ENCODE measurements around the gene NECAB3. TPM values are rescaled to one million over a fixed set of nuclear protein-coding genes. Genes with fewer than 3 reads are reported as not detected.
A peak's percentile ranks its signal among the peaks of the same experiment; 100 is the strongest.

The NECAB3 gene
- total RNA-seq, 5 donors from 2014 or later (not counting 1 experiment from before 2014, with no cell fraction given): 8.5 to 33.9 (median 28.9) TPM

GRCh38 chr20:33689493-33689892 is 15.3 kb upstream of the NECAB3 start:
- DNase-seq (no peak), ATAC-seq (replicated peaks in 1 of 4) (no peak)
- peak overlapping the region; percentile 92 to 94 for H3K27ac Mint-ChIP-seq
- WGBS (ENCODE audit: insufficient coverage): no CpG with 5 or more reads among the region's 1 CpG
- CTCF ChIA-PET: interaction anchor here in 1 of 2 donors (0.5 kb wide), 1 partner anchor 57 kb away, joined by 5 read pairs; no protein-coding TSS in a partner anchor
- H3K9me3 Mint-ChIP-seq: no peaks in the 10 kb centered on the region
- H3K36me3 Mint-ChIP-seq: no peaks in the 10 kb centered on the region
- POLR2A ChIA-PET: interaction anchor here in 1 of 2 donors (0.6 kb wide), 1 partner anchor 423 kb away, joined by 4 read pairs; the partner anchor contains the start of gene EIF2S2
- no peaks in the 10 kb centered on the region for H3K36me3 ChIP-seq (ENCODE audit: control insufficient read depth in 2 of 2, extremely low read depth in 1 of 2, insufficient read depth in 1 of 2, low read length in 1 of 2)
- H3K27me3 Mint-ChIP-seq: no peaks in the 10 kb centered on the region
- no peaks in the 10 kb centered on the region for H3K27me3 ChIP-seq (replicated peaks in 1 of 2; ENCODE audit: control insufficient read depth in 2 of 2, extremely low read depth in 1 of 2, insufficient read depth in 2 of 2, low read length in 1 of 2)
- peaks cover 24 to 39% of the 10 kb centered on the region in 2 experiments for H3K4me1 ChIP-seq (ENCODE audit: control insufficient read depth in 1 of 2, extremely low read depth in 1 of 2, insufficient read depth in 2 of 2, low read length in 2 of 2)
- H3K4me3 Mint-ChIP-seq: peak overlapping the region in 1 of 3 donors; percentile 57
- H3K4me3 ChIP-seq (ENCODE audit: control insufficient read depth in 1 of 2, extremely low read depth in 1 of 2, low read length in 1 of 2): no peak overlapping the region
- H3K4me1 Mint-ChIP-seq: peaks cover 23 to 47% (median 43%) of the 10 kb centered on the region in 3 donors
- no peaks in the 10 kb centered on the region for H3K9me3 ChIP-seq
- H3K27ac ChIP-seq (ENCODE audit: low read length): peak overlapping the region; percentile 56

GRCh38 chr20:33688938-33689424 is 14.8 kb upstream of the NECAB3 start:
- ChIA-PET POLR2A (interaction anchor here in 1 of 2 donors (0.6 kb wide), 1 partner anchor 423 kb away, joined by 4 read pairs; the partner anchor contains the start of gene EIF2S2), CTCF (no interaction called here)
- no CpG with 5 or more reads among the region's 3 CpGs for WGBS (ENCODE audit: insufficient coverage)
- H3K27ac Mint-ChIP-seq: peak overlapping the region; percentile 92 to 94
- ATAC-seq (replicated peaks in 1 of 4) (no peak), DNase-seq (no peak)
- no peaks in the 10 kb centered on the region for H3K36me3 Mint-ChIP-seq
- Histone ChIP-seq H3K27me3 (replicated peaks in 1 of 2; ENCODE audit: control insufficient read depth in 2 of 2, extremely low read depth in 1 of 2, insufficient read depth in 2 of 2, low read length in 1 of 2) (no peaks in the 10 kb centered on the region), H3K27ac (ENCODE audit: low read length) (no peak overlapping the region), H3K9me3 (no peaks in the 10 kb centered on the region), H3K36me3 (ENCODE audit: control insufficient read depth in 2 of 2, extremely low read depth in 1 of 2, insufficient read depth in 1 of 2, low read length in 1 of 2) (no peaks in the 10 kb centered on the region), H3K4me3 (ENCODE audit: control insufficient read depth in 1 of 2, extremely low read depth in 1 of 2, low read length in 1 of 2) (no peak overlapping the region), H3K4me1 (ENCODE audit: control insufficient read depth in 1 of 2, extremely low read depth in 1 of 2, insufficient read depth in 2 of 2, low read length in 2 of 2) (peaks cover 24 to 40% of the 10 kb centered on the region in 2 experiments)
- H3K27me3 Mint-ChIP-seq: no peaks in the 10 kb centered on the region
- H3K4me1 Mint-ChIP-seq: peaks cover 23 to 50% (median 47%) of the 10 kb centered on the region in 3 donors
- no peaks in the 10 kb centered on the region for H3K9me3 Mint-ChIP-seq
- no peak overlapping the region for H3K4me3 Mint-ChIP-seq

- Mint-ChIP-seq H3K27ac (peak overlapping the region; percentile 92 to 94), H3K4me3 (peak overlapping the region in 1 of 3 donors; percentile 72), H3K36me3 (no peaks in the 10 kb centered on the region), H3K27me3 (no peaks in the 10 kb centered on the region), H3K9me3 (no peaks in the 10 kb centered on the region), H3K4me1 (peaks cover 23 to 50% (median 47%) of the 10 kb centered on the region in 3 donors)
- Histone ChIP-seq H3K27me3 (replicated peaks in 1 of 2; ENCODE audit: control insufficient read depth in 2 of 2, extremely low read depth in 1 of 2, insufficient read depth in 2 of 2, low read length in 1 of 2) (no peaks in the 10 kb centered on the region), H3K27ac (ENCODE audit: low read length) (no peak overlapping the region), H3K9me3 (no peaks in the 10 kb centered on the region), H3K4me1 (ENCODE audit: control insufficient read depth in 1 of 2, extremely low read depth in 1 of 2, insufficient read depth in 2 of 2, low read length in 2 of 2) (peaks cover 24 to 40% of the 10 kb centered on the region in 2 experiments), H3K4me3 (ENCODE audit: control insufficient read depth in 1 of 2, extremely low read depth in 1 of 2, low read length in 1 of 2) (no peak overlapping the region), H3K36me3 (ENCODE audit: control insufficient read depth in 2 of 2, extremely low read depth in 1 of 2, insufficient read depth in 1 of 2, low read length in 1 of 2) (no peaks in the 10 kb centered on the region)
- ChIA-PET CTCF (no interaction called here), POLR2A (no interaction called here)
- DNase-seq: no peak
- no peak for ATAC-seq (replicated peaks in 1 of 4)
- 86% methylated on average over 1 of the region's 3 CpGs for WGBS (ENCODE audit: insufficient coverage)
Measured at GRCh38 chr20:33687993-33688937, 14.0 kb upstream of the NECAB3 start.

GRCh38 chr20:33687370-33687915 is 13.2 kb upstream of the NECAB3 start:
- Histone ChIP-seq H3K36me3 (ENCODE audit: control insufficient read depth in 2 of 2, extremely low read depth in 1 of 2, insufficient read depth in 1 of 2, low read length in 1 of 2) (no peaks in the 10 kb centered on the region), H3K4me3 (ENCODE audit: control insufficient read depth in 1 of 2, extremely low read depth in 1 of 2, low read length in 1 of 2) (no peak overlapping the region), H3K27me3 (replicated peaks in 1 of 2; ENCODE audit: control insufficient read depth in 2 of 2, extremely low read depth in 1 of 2, insufficient read depth in 2 of 2, low read length in 1 of 2) (no peaks in the 10 kb centered on the region), H3K4me1 (ENCODE audit: control insufficient read depth in 1 of 2, extremely low read depth in 1 of 2, insufficient read depth in 2 of 2, low read length in 2 of 2) (peaks cover 24 to 40% of the 10 kb centered on the region in 2 experiments), H3K9me3 (no peaks in the 10 kb centered on the region), H3K27ac (ENCODE audit: low read length) (no peak overlapping the region)
- H3K9me3 Mint-ChIP-seq: no peaks in the 10 kb centered on the region
- H3K4me3 Mint-ChIP-seq: peak overlapping the region in 1 of 3 donors; percentile 72
- H3K27me3 Mint-ChIP-seq: no peaks in the 10 kb centered on the region
- H3K27ac Mint-ChIP-seq: peak overlapping the region; percentile 43 to 88
- H3K36me3 Mint-ChIP-seq: no peaks in the 10 kb centered on the region
- ChIA-PET POLR2A (no interaction called here), CTCF (interaction anchor here in 1 of 2 donors (1.0 kb wide), 1 partner anchor 45 kb away, joined by 3 read pairs; the partner anchor contains the start of gene ZNF341)
- 89% methylated on average over 6 of the region's 8 CpGs for WGBS (ENCODE audit: insufficient coverage)
- peaks cover 23 to 50% (median 47%) of the 10 kb centered on the region in 3 donors for H3K4me1 Mint-ChIP-seq
- DNase-seq (no peak), ATAC-seq (replicated peaks in 1 of 4) (no peak)

- Mint-ChIP-seq H3K27ac (peak overlapping the region; percentile 81 to 88), H3K36me3 (no peaks in the 10 kb centered on the region), H3K4me1 (peaks cover 26 to 50% (median 47%) of the 10 kb centered on the region in 3 donors), H3K9me3 (no peaks in the 10 kb centered on the region), H3K27me3 (no peaks in the 10 kb centered on the region), H3K4me3 (peak overlapping the region; percentile 72 to 79 (median 75))
- no peak for DNase-seq
- H3K36me3 ChIP-seq (ENCODE audit: control insufficient read depth in 2 of 2, extremely low read depth in 1 of 2, insufficient read depth in 1 of 2, low read length in 1 of 2): no peaks in the 10 kb centered on the region
- peak overlapping the region in 1 of 2 donors; percentile 44 for H3K4me3 ChIP-seq (ENCODE audit: control insufficient read depth in 1 of 2, extremely low read depth in 1 of 2, low read length in 1 of 2)
- peaks cover 24 to 40% of the 10 kb centered on the region in 2 experiments for H3K4me1 ChIP-seq (ENCODE audit: control insufficient read depth in 1 of 2, extremely low read depth in 1 of 2, insufficient read depth in 2 of 2, low read length in 2 of 2)
- WGBS (ENCODE audit: insufficient coverage): 81% methylated on average over 8 of the region's 14 CpGs
- ChIA-PET POLR2A (no interaction called here), CTCF (interaction anchor here in 1 of 2 donors (1.0 kb wide), 1 partner anchor 45 kb away, joined by 3 read pairs; the partner anchor contains the start of gene ZNF341)
- ATAC-seq (replicated peaks in 1 of 4): no peak
- H3K27ac ChIP-seq (ENCODE audit: low read length): peak overlapping the region; percentile 59
- no peaks in the 10 kb centered on the region for H3K9me3 ChIP-seq
- H3K27me3 ChIP-seq (replicated peaks in 1 of 2; ENCODE audit: control insufficient read depth in 2 of 2, extremely low read depth in 1 of 2, insufficient read depth in 2 of 2, low read length in 1 of 2): no peaks in the 10 kb centered on the region
Measured at GRCh38 chr20:33686984-33687366, 12.7 kb upstream of the NECAB3 start.
